ENCODE results near the gene IRF6.

Gene IRF6

GRCh38 chr1:209805875-209806760 is at the start of gene IRF6:
TSS of gene IRF6 (minus strand) at chr1:209806142. CDS start at chr1:209801413, 4,729 bp downstream.
- DNase-seq (ENCODE audit: extremely low spot score) = peak; percentile 86
- POLR2A ChIA-PET = no interaction called here
- CTCF ChIA-PET = interaction anchor here (1.0 to 12.6 kb wide), 3 partner anchors 10 to 58 kb away, joined by 3 to 190 read pairs (median 6); partner anchors contain the start of gene UTP25
- no peak for TF ChIP-seq CTCF (IDR thresholded peaks at IDR 0.05; ENCODE audit: control extremely low read depth, extremely low read depth, low read depth, missing control alignments)

GRCh38 chr1:209855623-209856022 is 49.7 kb upstream of the IRF6 start:
- no peak for DNase-seq (ENCODE audit: extremely low spot score)
- ChIA-PET CTCF (interaction anchor here (0.9 to 2.6 kb wide), 6 partner anchors 9 to 456 kb away, joined by 3 to 11 read pairs (median 3); no protein-coding TSS in a partner anchor), POLR2A (no interaction called here)
- TF ChIP-seq CTCF (IDR thresholded peaks at IDR 0.05; ENCODE audit: control extremely low read depth, extremely low read depth, low read depth, missing control alignments) = no peak

- CTCF ChIA-PET = interaction anchor here (0.9 to 2.6 kb wide), 5 partner anchors 10 to 286 kb away, joined by 3 to 11 read pairs (median 3); no protein-coding TSS in a partner anchor
- TF ChIP-seq CTCF (IDR thresholded peaks at IDR 0.05; ENCODE audit: control extremely low read depth, extremely low read depth, low read depth, missing control alignments) = no peak
- POLR2A ChIA-PET = no interaction called here
- DNase-seq (ENCODE audit: extremely low spot score) = no peak
These were observed 49.1 kb upstream of the IRF6 start for GRCh38 chr1:209855006-209855405.

GRCh38 chr1:209854196-209854595 is 48.3 kb upstream of the IRF6 start:
- POLR2A ChIA-PET = no interaction called here
- DNase-seq (ENCODE audit: extremely low spot score) = no peak
- CTCF ChIA-PET = interaction anchor here (0.8 to 2.6 kb wide), 4 partner anchors 9 to 32 kb away, joined by 3 to 11 read pairs (median 3); no protein-coding TSS in a partner anchor
- no peak for TF ChIP-seq CTCF (IDR thresholded peaks at IDR 0.05; ENCODE audit: control extremely low read depth, extremely low read depth, low read depth, missing control alignments)

GRCh38 chr1:209853676-209854075 is 47.7 kb upstream of the IRF6 start:
- POLR2A ChIA-PET = no interaction called here
- TF ChIP-seq CTCF (IDR thresholded peaks at IDR 0.05; ENCODE audit: control extremely low read depth, extremely low read depth, low read depth, missing control alignments) = no peak
- CTCF ChIA-PET = interaction anchor here (0.8 to 1.2 kb wide), 2 partner anchors 31 to 33 kb away, joined by 3 read pairs; no protein-coding TSS in a partner anchor

GRCh38 chr1:209850342-209850979 is 44.5 kb upstream of the IRF6 start:
- peak; percentile 62 for TF ChIP-seq CTCF (IDR thresholded peaks at IDR 0.05; ENCODE audit: control extremely low read depth, extremely low read depth, low read depth, missing control alignments)
- CTCF ChIA-PET = interaction anchor here (1.0 to 10.4 kb wide), 6 partner anchors 9 to 462 kb away, joined by 3 to 89 read pairs (median 16); partner anchors contain the start of gene UTP25
- DNase-seq (ENCODE audit: extremely low spot score) = peak; percentile 55
- POLR2A ChIA-PET = no interaction called here

More at GRCh38 chr1:209853676-209854075, 47.7 kb upstream of the IRF6 start:
- DNase-seq (ENCODE audit: extremely low spot score) = no peak

All from GM10248 (cell line).